Neural cell (in vitro differentiated cells): ENCODE data around the gene HSD11B1L.

ENCODE experiments used
- CTCF ChIP-seq: fragments of 450-650 bp; IDR thresholded peaks from 2 replicates; pipeline ENCODE4 v1.5.1; 2014; ENCODE audit warnings: antibody characterized with exemption, mild to moderate bottlenecking, moderate library complexity; ENCODE audit not compliant: poor library complexity, severe bottlenecking
- EZH2 ChIP-seq: fragments of 200-600, 300-800 bp; shearing (Covaris generic), sonication (generic); IDR thresholded peaks from 2 replicates; pipeline ENCODE4 v1.6.1; 2014; ENCODE audit warnings: antibody characterized with exemption, low read length, borderline replicate concordance, mild to moderate bottlenecking; ENCODE audit not compliant: insufficient read depth, poor library complexity, severe bottlenecking
- POLR2AphosphoS5 ChIP-seq: IDR thresholded peaks from 2 replicates; pipeline ENCODE4 v1.6.1; 2012

- no peak for TF ChIP-seq CTCF
- TF ChIP-seq POLR2AphosphoS5 = no peak
- TF ChIP-seq EZH2 = no peak
Measured at GRCh38 chr19:5727453-5728050, 46.7 kb downstream of the HSD11B1L start.
